ENCODE results near the gene EFNA5. TPM values are rescaled to one million over a fixed set of nuclear protein-coding genes. Genes with fewer than 3 reads are reported as not detected.

EFNA5 gene
- total RNA-seq, 1 experiment from 2014 or later: 0.22 TPM

GRCh38 chr5:107523029-107523680, 147.6 kb downstream of the EFNA5 start:
- no peak overlapping the region for H3K27ac ChIP-seq (ENCODE audit: low read depth, low read length)
- DNase-seq (ENCODE audit: low read depth, low spot score): no peak

GRCh38 chr5:107522456-107522855, 148.3 kb downstream of the EFNA5 start:
- H3K27ac ChIP-seq (ENCODE audit: low read depth, low read length): no peak overlapping the region
- DNase-seq (ENCODE audit: low read depth, low spot score) (no peak), ATAC-seq (no peak)
- intact Hi-C loops (cut with micrococcal nuclease): no loop called here
- H2AFZ ChIP-seq (ENCODE audit: low read depth, low read length, poor library complexity, severe bottlenecking): no peak overlapping the region
- ChIA-PET CTCF (no interaction called here), RAD21 (ENCODE audit: low non-redundant PET in 1 of 2, low total read pairs in 2 of 2, uncharacterized antibody in 2 of 2, unreplicated experiment in 2 of 2) (no interaction called here), POLR2A (no interaction called here)
- no peak overlapping the region for H3K9ac ChIP-seq (ENCODE audit: low read length)
- H3K79me2 ChIP-seq (ENCODE audit: insufficient read depth, low read length): no peaks in the 10 kb centered on the region
- no peaks in the 10 kb centered on the region for H3K27me3 ChIP-seq (ENCODE audit: insufficient read depth, low read length)
- BruUV-seq (replicated peaks): no TSS peak
- H3K4me1 ChIP-seq (ENCODE audit: control insufficient read depth in 1 of 2, insufficient read depth in 2 of 2, low read length in 2 of 2): no peaks in the 10 kb centered on the region
- no peaks in the 10 kb centered on the region for H4K20me1 ChIP-seq (ENCODE audit: insufficient read depth)
- no peaks in the 10 kb centered on the region for H3K9me3 ChIP-seq (ENCODE audit: control insufficient read depth in 1 of 2, insufficient read depth in 1 of 2, low read depth in 1 of 2, low read length in 2 of 2)
- no peaks in the 10 kb centered on the region for H3K9me2 ChIP-seq (ENCODE audit: insufficient read depth)
- no peak overlapping the region for H3K4me3 ChIP-seq (replicated peaks in 1 of 2; ENCODE audit: low read depth in 1 of 2, low read length in 2 of 2)
- no peak overlapping the region for H3K4me2 ChIP-seq (ENCODE audit: low read length)
- no peaks in the 10 kb centered on the region for H3K36me3 ChIP-seq (ENCODE audit: control insufficient read depth in 1 of 2, insufficient read depth in 2 of 2, low read length in 2 of 2)
- no peak for TF ChIP-seq CBX3 (IDR thresholded peaks at IDR 0.05; ENCODE audit: low read depth)
- no peak for TF ChIP-seq ATF3 (IDR thresholded peaks at IDR 0.05)
- no peak for TF ChIP-seq ZNF274 (IDR thresholded peaks at IDR 0.05; ENCODE audit: low read depth, low read length)
- TF ChIP-seq YY1 (IDR thresholded peaks at IDR 0.05; ENCODE audit: extremely low read depth, insufficient replicate concordance, low read depth, low read length): no peak
- TF ChIP-seq CTCF (IDR thresholded peaks at IDR 0.05 in 2 of 3, conservative IDR thresholded peaks at IDR 0.05 in 1 of 3; ENCODE audit: borderline replicate concordance in 1 of 3, insufficient read depth in 1 of 3, low read depth in 2 of 3, low read length in 2 of 3): no peak
- TF ChIP-seq, protein P1, sequence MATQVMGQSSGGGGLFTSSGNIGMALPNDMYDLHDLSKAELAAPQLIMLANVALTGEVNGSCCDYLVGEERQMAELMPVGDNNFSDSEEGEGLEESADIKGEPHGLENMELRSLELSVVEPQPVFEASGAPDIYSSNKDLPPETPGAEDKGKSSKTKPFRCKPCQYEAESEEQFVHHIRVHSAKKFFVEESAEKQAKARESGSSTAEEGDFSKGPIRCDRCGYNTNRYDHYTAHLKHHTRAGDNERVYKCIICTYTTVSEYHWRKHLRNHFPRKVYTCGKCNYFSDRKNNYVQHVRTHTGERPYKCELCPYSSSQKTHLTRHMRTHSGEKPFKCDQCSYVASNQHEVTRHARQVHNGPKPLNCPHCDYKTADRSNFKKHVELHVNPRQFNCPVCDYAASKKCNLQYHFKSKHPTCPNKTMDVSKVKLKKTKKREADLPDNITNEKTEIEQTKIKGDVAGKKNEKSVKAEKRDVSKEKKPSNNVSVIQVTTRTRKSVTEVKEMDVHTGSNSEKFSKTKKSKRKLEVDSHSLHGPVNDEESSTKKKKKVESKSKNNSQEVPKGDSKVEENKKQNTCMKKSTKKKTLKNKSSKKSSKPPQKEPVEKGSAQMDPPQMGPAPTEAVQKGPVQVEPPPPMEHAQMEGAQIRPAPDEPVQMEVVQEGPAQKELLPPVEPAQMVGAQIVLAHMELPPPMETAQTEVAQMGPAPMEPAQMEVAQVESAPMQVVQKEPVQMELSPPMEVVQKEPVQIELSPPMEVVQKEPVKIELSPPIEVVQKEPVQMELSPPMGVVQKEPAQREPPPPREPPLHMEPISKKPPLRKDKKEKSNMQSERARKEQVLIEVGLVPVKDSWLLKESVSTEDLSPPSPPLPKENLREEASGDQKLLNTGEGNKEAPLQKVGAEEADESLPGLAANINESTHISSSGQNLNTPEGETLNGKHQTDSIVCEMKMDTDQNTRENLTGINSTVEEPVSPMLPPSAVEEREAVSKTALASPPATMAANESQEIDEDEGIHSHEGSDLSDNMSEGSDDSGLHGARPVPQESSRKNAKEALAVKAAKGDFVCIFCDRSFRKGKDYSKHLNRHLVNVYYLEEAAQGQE (IDR thresholded peaks at IDR 0.05; ENCODE audit: low read depth): no peak

More at GRCh38 chr5:107523029-107523680, 147.6 kb downstream of the EFNA5 start:
- POLR2A ChIA-PET: no interaction called here
- no peak overlapping the region for H3K4me2 ChIP-seq (ENCODE audit: low read length)
- H3K9me3 ChIP-seq (ENCODE audit: control insufficient read depth in 1 of 2, insufficient read depth in 1 of 2, low read depth in 1 of 2, low read length in 2 of 2): no peaks in the 10 kb centered on the region
- H3K9me2 ChIP-seq (ENCODE audit: insufficient read depth): no peaks in the 10 kb centered on the region
- no peaks in the 10 kb centered on the region for H3K36me3 ChIP-seq (ENCODE audit: control insufficient read depth in 1 of 2, insufficient read depth in 2 of 2, low read length in 2 of 2)
- RAD21 ChIA-PET (ENCODE audit: low non-redundant PET in 1 of 2, low total read pairs in 2 of 2, uncharacterized antibody in 2 of 2, unreplicated experiment in 2 of 2): no interaction called here
- no peaks in the 10 kb centered on the region for H3K4me1 ChIP-seq (ENCODE audit: control insufficient read depth in 1 of 2, insufficient read depth in 2 of 2, low read length in 2 of 2)
- intact Hi-C loops (cut with micrococcal nuclease): no loop called here
- no peak for TF ChIP-seq TCF7L2 (IDR thresholded peaks at IDR 0.05; ENCODE audit: borderline replicate concordance, extremely low read depth, insufficient read depth, insufficient read length)
- no peak for TF ChIP-seq POLR2AphosphoS5 (IDR thresholded peaks at IDR 0.05; ENCODE audit: low read depth, low read length)
- TF ChIP-seq SIN3A (IDR thresholded peaks at IDR 0.05; ENCODE audit: low read depth): no peak
- TF ChIP-seq JUND (IDR thresholded peaks at IDR 0.05): no peak
- no peak for TF ChIP-seq ELF1 (IDR thresholded peaks at IDR 0.05; ENCODE audit: borderline replicate concordance, low read depth)
- no peak for TF ChIP-seq ZFX (IDR thresholded peaks at IDR 0.05)
- no peak for TF ChIP-seq ZNF274 (IDR thresholded peaks at IDR 0.05; ENCODE audit: low read depth, low read length)
- no peak for TF ChIP-seq ATF3 (IDR thresholded peaks at IDR 0.05)
- no peak for TF ChIP-seq EZH2 (IDR thresholded peaks at IDR 0.05)
- TF ChIP-seq CBX3 (IDR thresholded peaks at IDR 0.05; ENCODE audit: low read depth): no peak
- TF ChIP-seq SP1 (IDR thresholded peaks at IDR 0.05; ENCODE audit: low read depth): no peak
- TF ChIP-seq CEBPB (IDR thresholded peaks at IDR 0.05; ENCODE audit: low read depth): no peak
- TF ChIP-seq MAX (IDR thresholded peaks at IDR 0.05): no peak
- H2AFZ ChIP-seq (ENCODE audit: low read depth, low read length, poor library complexity, severe bottlenecking): no peak overlapping the region
- ATAC-seq: no peak
- CTCF ChIA-PET: no interaction called here
- H3K4me3 ChIP-seq (replicated peaks in 1 of 2; ENCODE audit: low read depth in 1 of 2, low read length in 2 of 2): no peak overlapping the region
- no peaks in the 10 kb centered on the region for H3K79me2 ChIP-seq (ENCODE audit: insufficient read depth, low read length)
- no TSS peak for BruUV-seq (replicated peaks)
- H4K20me1 ChIP-seq (ENCODE audit: insufficient read depth): no peaks in the 10 kb centered on the region
- no peak overlapping the region for H3K9ac ChIP-seq (ENCODE audit: low read length)
- H3K27me3 ChIP-seq (ENCODE audit: insufficient read depth, low read length): no peaks in the 10 kb centered on the region
